GM12864 (cell line): Measurements from ENCODE around the gene KIAA0825.

Source experiments
- DNase-seq: peaks from one replicate; pipeline ENCODE4 v3.0.0-alpha.2; 2011; ENCODE audit warnings: low read depth
- H3K4me3 ChIP-seq: 2 replicates; pipeline ENCODE4 v1.5.1; 2011; ENCODE audit warnings: mild to moderate bottlenecking, low read depth, low read length, control low read depth
- CTCF ChIP-seq: IDR thresholded peaks from 2 replicates; pipeline ENCODE4 v1.5.1; 2011; ENCODE audit warnings: low read depth, mild to moderate bottlenecking, moderate library complexity, low read length, control low read depth, inconsistent platforms; ENCODE audit errors: missing control alignments

KIAA0825 gene

GRCh38 chr5:94375801-94376200, 242.6 kb downstream of the KIAA0825 start:
- no peak for TF ChIP-seq CTCF
- DNase-seq = no peak
- no peak overlapping the region for H3K4me3 ChIP-seq

- no peak for TF ChIP-seq CTCF
- DNase-seq = no peak
- no peak overlapping the region for H3K4me3 ChIP-seq
Measured at GRCh38 chr5:94374336-94374735, 244.1 kb downstream of the KIAA0825 start.

GRCh38 chr5:94367900-94368299, 250.5 kb downstream of the KIAA0825 start:
- DNase-seq = no peak
- H3K4me3 ChIP-seq = no peak overlapping the region
- no peak for TF ChIP-seq CTCF

GRCh38 chr5:94366811-94367210, 251.6 kb downstream of the KIAA0825 start:
- no peak overlapping the region for H3K4me3 ChIP-seq
- TF ChIP-seq CTCF = no peak
- no peak for DNase-seq

- TF ChIP-seq CTCF = no peak
- no peak overlapping the region for H3K4me3 ChIP-seq
- DNase-seq = no peak
Measured at GRCh38 chr5:94362857-94363256, 255.5 kb downstream of the KIAA0825 start.

GRCh38 chr5:94361832-94362796, 256.3 kb downstream of the KIAA0825 start:
- no peak for DNase-seq
- H3K4me3 ChIP-seq = no peak overlapping the region
- TF ChIP-seq CTCF = no peak

- no peak overlapping the region for H3K4me3 ChIP-seq
- no peak for DNase-seq
- no peak for TF ChIP-seq CTCF
Measured at GRCh38 chr5:94361161-94361560, 257.2 kb downstream of the KIAA0825 start.
